Measurements from ENCODE around the gene CCT3. TPM values are rescaled to one million over a fixed set of nuclear protein-coding genes. Genes with fewer than 3 reads are reported as not detected.

CCT3 gene
- total RNA-seq, 1 donor from 2014 or later: 504 TPM

Other genes with a start within 250 kb of the CCT3 start
- gene LMNA, start 223.6 kb downstream of the CCT3 start, total RNA-seq: 246 and 247 TPM in 2 replicates
- gene SEMA4A, start 184.7 kb downstream of the CCT3 start, total RNA-seq: 128 and 132 TPM in 2 replicates
- gene SLC25A44, start 144.2 kb downstream of the CCT3 start, total RNA-seq: 62.6 and 63.7 TPM in 2 replicates
- 115 and 117 TPM in 2 replicates for gene PMF1, start 125.3 kb downstream of the CCT3 start, total RNA-seq
- gene BGLAP, start 96.1 kb downstream of the CCT3 start, total RNA-seq: 1.7 and 2.2 TPM in 2 replicates
- 5.8 and 7.1 TPM in 2 replicates for gene PAQR6, start 90.2 kb downstream of the CCT3 start, total RNA-seq
- 83.2 and 89.3 TPM in 2 replicates for gene SMG5, start 55.5 kb downstream of the CCT3 start, total RNA-seq
- 6.8 and 7.8 TPM in 2 replicates for gene TMEM79, start 54.0 kb downstream of the CCT3 start, total RNA-seq
- gene GLMP, start 42.6 kb downstream of the CCT3 start, total RNA-seq: 19.1 and 19.8 TPM in 2 replicates
- not detected in 2 replicates for gene VHLL, start 39.0 kb downstream of the CCT3 start, total RNA-seq
- 0.39 TPM in 1 of 2 replicates, not detected in the other for gene TSACC, start 234 bp upstream of the CCT3 start, total RNA-seq
- not detected in 2 replicates for gene RHBG, start 30.9 kb upstream of the CCT3 start, total RNA-seq
- 37.9 and 42.1 TPM in 2 replicates for gene MEF2D, start 162.5 kb upstream of the CCT3 start, total RNA-seq
- 16.1 and 16.8 TPM in 2 replicates for gene IQGAP3, start 234.3 kb upstream of the CCT3 start, total RNA-seq
- 3.8 and 4.5 TPM in 2 replicates for gene TTC24, start 241.4 kb upstream of the CCT3 start, total RNA-seq

Measured in activated T-helper 2 cell treated with anti-CD3 and anti-CD28 coated beads, Interferon-gamma antibody, Interleukin-2, Interleukin-4, amounts not matched to agents 10 μg/mL and 5 μg/mL and 100 μg/mL, durations not matched to agents 14 hours and 24 hours and 36 hours (primary cell).